ENCODE results near the gene TSPAN11.

Gene TSPAN11

DNA sequence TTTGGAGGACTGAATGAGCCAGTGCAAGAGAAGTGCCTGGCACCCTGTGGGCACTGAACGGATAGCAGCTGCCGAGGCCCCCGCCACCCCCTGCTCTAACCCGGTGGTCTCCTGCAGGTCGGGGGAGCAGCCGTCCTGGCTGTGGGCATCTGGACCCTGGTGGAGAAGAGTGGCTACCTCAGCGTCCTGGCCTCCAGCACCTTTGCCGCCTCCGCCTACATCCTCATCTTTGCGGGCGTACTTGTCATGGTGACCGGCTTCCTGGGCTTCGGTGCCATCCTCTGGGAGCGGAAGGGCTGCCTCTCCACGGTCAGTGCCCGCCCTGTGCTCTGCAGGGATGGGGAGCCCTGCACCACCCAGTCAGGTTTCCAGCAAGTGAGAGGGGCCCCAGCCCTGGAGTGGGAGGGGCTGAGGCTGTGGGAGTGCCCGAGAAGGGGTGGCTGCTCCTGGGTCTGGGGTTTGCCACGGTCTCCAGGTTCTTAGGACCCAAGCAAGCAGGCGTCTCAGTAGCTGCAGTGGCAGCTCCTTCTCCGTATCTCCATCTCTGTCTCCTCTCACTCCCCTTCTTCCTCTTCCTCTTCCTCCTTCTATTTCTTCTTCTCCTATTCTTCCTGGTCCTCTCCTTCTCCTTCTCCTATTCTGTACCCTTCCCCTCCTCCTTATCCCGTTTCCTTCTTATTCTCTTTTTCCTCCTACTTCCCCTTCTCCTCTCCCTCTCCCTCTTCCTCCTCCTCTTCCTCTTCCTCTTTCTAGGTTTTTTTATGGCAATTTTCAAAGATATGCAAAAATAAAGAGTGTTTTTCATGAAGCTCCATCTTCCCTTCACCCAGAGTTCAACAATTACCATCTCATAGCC is 37.4 kb downstream of the TSPAN11 start:
- TF ChIP-seq POLR2AphosphoS5 (IDR thresholded peaks at IDR 0.05; ENCODE audit: low read depth, low read length) (no peak), POLR2A (IDR thresholded peaks at IDR 0.05; ENCODE audit: low read depth, low read length) (no peak), TAF1 (IDR thresholded peaks at IDR 0.05; ENCODE audit: borderline replicate concordance, low read depth, low read length) (no peak)
- FAIRE-seq (no peak), DNase-seq (ENCODE audit: insufficient read length) (no peak)

DNA sequence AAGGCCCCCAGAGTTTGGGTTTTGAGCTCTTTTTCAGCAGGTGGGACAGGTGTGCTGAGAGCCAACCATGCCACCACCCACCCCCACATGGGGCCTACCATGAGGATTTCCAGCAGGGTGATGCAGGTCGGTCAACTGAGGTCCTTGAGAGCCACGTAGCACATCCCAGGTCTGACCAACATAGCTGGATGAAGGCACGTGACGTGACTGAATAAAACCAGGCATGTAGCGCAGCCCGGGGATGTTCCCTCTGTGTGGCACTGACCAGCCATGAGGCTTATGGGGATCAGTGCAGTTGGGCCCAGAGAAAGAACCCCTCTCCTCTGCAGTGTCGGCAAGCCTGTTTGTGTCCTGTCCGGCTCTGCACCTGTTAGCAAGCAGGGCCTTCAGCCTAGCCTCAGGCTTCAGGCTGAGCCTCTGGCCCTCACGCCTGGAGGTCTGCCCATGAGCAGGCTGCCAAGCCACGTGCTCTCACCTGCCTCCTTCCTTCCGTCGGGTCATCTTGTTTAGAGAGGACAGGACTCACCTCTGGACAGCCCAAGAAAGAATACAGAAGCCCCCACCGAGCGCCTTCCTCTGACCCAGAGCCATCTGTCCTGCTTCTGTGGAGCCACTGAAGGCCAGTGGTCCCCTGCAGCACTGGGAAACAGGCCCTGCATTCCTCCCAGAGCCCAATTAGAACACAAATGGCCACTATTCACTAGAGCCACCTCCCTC is 38.5 kb downstream of the TSPAN11 start:
- DNase-seq (ENCODE audit: insufficient read length) (no peak), FAIRE-seq (no peak)

DNA sequence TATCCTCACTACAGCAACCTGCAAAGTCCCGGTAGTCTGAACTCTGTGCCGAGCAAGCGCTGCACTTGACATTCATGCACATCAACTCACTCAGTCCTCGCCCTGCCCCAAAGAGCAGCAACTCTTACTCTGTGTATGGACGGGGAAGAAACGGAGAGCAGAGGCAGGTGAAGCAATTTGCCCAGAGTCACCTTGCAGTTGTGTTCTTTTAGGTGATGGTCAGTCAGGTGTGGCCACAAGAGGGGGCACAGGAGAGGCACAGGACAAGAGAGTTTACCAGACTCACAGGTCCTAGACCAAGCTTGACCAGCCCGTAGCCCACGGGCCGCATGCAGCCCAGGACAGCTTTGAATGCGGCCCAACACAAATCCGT is 39.1 kb downstream of the TSPAN11 start:
- FAIRE-seq: no peak
- TF ChIP-seq TAF1 (IDR thresholded peaks at IDR 0.05; ENCODE audit: borderline replicate concordance, low read depth, low read length) (no peak), POLR2AphosphoS5 (IDR thresholded peaks at IDR 0.05; ENCODE audit: low read depth, low read length) (no peak), POLR2A (IDR thresholded peaks at IDR 0.05; ENCODE audit: low read depth, low read length) (no peak)
- no peak for DNase-seq (ENCODE audit: insufficient read length)

More for the DNA sequence above, 38.5 kb downstream of the TSPAN11 start:
- TF ChIP-seq POLR2A (IDR thresholded peaks at IDR 0.05; ENCODE audit: low read depth, low read length) (no peak), TAF1 (IDR thresholded peaks at IDR 0.05; ENCODE audit: borderline replicate concordance, low read depth, low read length) (no peak), POLR2AphosphoS5 (IDR thresholded peaks at IDR 0.05; ENCODE audit: low read depth, low read length) (no peak)

DNA sequence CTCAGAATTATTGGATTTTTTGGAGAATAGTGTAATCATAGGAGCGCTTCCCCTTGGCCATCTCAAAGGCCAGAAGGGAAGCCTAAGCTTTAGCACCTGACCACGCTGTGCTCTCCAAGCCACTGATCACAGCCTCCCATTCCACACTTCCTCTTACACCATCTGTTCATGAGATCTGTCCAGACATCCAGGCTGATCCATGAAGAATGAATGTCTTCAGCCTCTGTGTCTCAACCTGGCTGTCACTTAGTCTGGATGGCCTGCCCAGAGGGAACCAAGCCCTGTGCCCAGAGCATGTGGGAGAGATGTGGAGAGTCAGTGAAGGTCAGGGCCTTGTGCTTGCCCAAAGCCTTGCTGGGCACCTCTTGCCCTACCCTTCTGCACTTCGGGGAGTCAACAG is 40.5 kb downstream of the TSPAN11 start:
- TF ChIP-seq TAF1 (IDR thresholded peaks at IDR 0.05; ENCODE audit: borderline replicate concordance, low read depth, low read length): no peak
- TF ChIP-seq POLR2AphosphoS5 (IDR thresholded peaks at IDR 0.05; ENCODE audit: low read depth, low read length): no peak
- TF ChIP-seq POLR2A (IDR thresholded peaks at IDR 0.05; ENCODE audit: low read depth, low read length): no peak
- DNase-seq (ENCODE audit: insufficient read length) (no peak), FAIRE-seq (no peak)

DNA sequence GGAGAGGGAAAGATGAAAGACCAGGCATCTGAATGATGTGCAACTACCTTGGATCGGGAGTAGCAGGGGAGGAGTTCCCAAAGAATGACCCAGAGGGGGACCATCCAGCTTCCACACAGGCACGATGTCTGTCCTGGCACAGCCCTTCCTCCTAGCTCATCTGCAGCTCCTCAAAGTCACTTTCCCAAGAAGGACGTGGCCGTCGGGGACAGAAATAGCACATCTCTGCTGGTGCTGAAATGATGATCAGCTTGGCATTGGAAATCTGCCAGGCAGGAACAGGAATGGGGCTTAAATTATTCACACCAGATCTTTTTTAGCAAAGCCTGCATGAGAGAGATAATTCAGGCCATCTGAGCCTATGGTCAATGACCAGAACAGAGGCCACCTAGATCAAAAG is 41.7 kb downstream of the TSPAN11 start:
- no peak for TF ChIP-seq POLR2A (IDR thresholded peaks at IDR 0.05; ENCODE audit: low read depth, low read length)
- TF ChIP-seq TAF1 (IDR thresholded peaks at IDR 0.05; ENCODE audit: borderline replicate concordance, low read depth, low read length): no peak
- TF ChIP-seq POLR2AphosphoS5 (IDR thresholded peaks at IDR 0.05; ENCODE audit: low read depth, low read length): no peak
- no peak for DNase-seq (ENCODE audit: insufficient read length)
- FAIRE-seq: no peak

DNA sequence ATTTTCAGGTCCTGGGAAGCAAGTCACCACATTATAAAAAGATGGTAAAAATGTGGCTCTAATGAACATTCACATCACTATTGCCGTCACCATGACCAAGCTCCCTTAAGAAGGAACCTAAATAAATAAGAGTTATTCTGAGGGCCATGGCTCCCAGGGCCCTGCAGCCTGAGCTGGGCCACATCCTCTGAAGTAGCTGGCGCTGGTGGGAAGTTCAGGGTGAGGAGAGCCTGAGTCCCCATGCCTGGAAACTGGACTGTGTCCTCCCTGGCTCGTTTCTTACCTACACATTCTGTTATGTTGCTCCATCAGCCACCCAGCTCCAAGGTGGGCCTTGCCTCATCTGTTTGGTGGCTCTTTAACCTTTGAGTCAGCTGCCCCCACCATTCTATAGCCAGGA is 42.5 kb downstream of the TSPAN11 start:
- FAIRE-seq (no peak), DNase-seq (ENCODE audit: insufficient read length) (no peak)
- TF ChIP-seq TAF1 (IDR thresholded peaks at IDR 0.05; ENCODE audit: borderline replicate concordance, low read depth, low read length): no peak

DNA sequence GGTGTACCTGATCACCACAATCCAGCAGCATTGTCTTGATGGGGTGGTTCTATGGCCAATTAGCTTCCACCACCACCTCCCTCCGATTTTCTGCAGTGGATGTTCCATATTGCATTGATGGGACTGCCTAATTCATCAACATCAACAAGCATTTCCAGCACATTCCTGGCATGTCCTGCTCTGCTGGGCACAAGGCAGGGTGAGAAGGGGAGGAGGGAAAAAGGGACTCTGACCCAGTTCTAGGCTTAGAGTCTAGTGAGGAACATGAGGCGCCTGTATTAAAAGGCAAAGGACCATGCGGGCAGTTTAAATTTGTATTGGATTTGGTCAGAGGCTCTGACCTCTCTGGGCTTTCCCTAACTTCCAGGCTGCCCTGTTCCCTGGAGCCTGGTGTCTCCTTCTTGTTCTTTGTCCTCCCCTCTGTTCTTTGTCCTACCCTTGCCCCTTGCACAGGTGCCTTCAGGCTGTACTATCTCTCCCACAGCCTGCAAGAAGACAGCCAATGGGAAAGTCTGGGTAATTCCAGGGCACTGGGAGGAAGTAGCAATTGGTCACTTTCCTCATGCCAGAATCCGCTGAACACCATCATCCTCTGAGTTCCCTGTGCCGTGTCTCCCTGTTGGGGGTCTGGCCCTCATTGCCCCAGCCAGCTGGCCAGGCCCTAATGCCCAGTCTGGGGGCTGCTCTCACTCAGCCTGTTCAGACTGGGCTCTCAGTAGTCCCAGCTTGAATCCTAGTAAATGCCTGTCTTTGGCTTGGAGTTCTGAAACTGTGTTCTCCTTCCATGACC is 43.3 kb downstream of the TSPAN11 start:
- no peak for TF ChIP-seq TAF1 (IDR thresholded peaks at IDR 0.05; ENCODE audit: borderline replicate concordance, low read depth, low read length)
- TF ChIP-seq POLR2A (IDR thresholded peaks at IDR 0.05; ENCODE audit: low read depth, low read length): no peak
- no peak for TF ChIP-seq POLR2AphosphoS5 (IDR thresholded peaks at IDR 0.05; ENCODE audit: low read depth, low read length)
- FAIRE-seq: no peak
- no peak for DNase-seq (ENCODE audit: insufficient read length)

DNA sequence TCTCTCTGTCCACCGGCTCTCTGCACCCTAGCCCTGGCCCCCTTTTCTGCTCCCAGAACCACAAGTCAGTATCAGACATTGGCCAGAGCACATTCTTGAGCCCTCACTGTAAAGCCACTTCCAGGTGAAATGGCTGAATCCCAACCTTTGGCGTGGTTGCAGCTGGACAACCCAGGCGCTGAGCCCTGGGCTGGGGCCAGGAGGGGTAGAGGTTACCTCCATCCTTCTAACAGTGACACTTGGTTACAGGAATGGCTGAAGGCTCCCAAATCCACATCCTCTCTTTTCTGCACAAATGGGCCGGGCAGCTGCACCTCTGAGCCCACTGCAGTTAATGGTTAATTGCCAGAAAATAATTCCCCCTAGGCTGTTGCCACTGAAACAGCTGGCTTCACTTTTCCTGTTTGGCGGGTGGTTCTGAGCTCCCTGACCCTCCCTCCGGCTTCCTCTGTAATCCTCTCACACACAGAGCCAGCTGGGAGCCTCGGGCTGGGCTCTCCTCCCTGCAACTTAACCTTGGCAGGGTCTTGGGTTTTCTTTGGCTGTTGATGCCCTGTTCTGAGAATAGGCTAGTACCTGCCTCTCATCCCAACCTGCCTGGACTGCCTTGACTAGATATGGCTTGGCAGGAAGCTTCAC is 44.1 kb downstream of the TSPAN11 start:
- FAIRE-seq (no peak), DNase-seq (ENCODE audit: insufficient read length) (no peak)
- TF ChIP-seq POLR2A (IDR thresholded peaks at IDR 0.05; ENCODE audit: low read depth, low read length) (no peak), TAF1 (IDR thresholded peaks at IDR 0.05; ENCODE audit: borderline replicate concordance, low read depth, low read length) (no peak), POLR2AphosphoS5 (IDR thresholded peaks at IDR 0.05; ENCODE audit: low read depth, low read length) (no peak)

DNA sequence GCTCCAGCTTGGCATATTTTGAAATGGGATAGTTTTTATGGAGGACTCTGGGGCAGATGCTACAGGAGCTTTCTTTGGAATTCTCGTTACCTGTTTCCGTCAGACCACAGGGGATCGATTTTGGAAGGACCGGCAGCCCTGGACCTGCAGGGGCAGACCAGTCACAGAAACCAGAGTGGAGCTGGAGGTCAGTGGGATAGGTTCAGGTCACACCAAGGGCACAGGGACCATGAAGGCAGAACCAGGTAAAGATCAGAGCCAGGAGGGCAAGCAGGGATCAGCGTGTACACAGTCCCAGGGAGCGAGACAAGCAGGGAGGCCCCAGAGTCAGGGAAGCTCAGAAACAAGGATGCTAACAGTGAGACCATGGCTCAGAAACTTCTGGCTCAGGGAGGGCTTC is 45.5 kb downstream of the TSPAN11 start:
- no peak for FAIRE-seq
- TF ChIP-seq POLR2A (IDR thresholded peaks at IDR 0.05; ENCODE audit: low read depth, low read length): no peak
- TF ChIP-seq POLR2AphosphoS5 (IDR thresholded peaks at IDR 0.05; ENCODE audit: low read depth, low read length): no peak
- no peak for TF ChIP-seq TAF1 (IDR thresholded peaks at IDR 0.05; ENCODE audit: borderline replicate concordance, low read depth, low read length)
- DNase-seq (ENCODE audit: insufficient read length): no peak

DNA sequence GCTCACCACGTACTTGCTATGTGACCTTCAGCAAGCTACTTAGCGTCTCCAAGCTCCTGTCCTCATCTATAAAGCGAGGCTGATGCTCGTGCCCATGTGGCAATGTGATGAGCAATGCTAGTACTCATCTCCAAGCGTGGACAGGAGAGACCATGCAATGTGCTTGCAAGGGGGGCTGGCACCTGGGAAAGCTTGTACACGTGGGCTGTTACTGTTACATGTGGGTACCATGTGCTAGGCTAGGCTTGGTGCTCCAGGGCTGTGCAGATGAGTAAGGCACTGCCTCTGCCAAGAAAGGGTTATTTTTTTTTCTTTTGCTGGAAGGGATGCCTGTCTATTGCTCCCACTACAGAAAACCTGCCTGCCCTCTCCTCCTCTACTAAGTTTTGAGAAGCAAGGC is 46.6 kb downstream of the TSPAN11 start:
- no peak for TF ChIP-seq POLR2AphosphoS5 (IDR thresholded peaks at IDR 0.05; ENCODE audit: low read depth, low read length)
- DNase-seq (ENCODE audit: insufficient read length) (no peak), FAIRE-seq (no peak)

DNA sequence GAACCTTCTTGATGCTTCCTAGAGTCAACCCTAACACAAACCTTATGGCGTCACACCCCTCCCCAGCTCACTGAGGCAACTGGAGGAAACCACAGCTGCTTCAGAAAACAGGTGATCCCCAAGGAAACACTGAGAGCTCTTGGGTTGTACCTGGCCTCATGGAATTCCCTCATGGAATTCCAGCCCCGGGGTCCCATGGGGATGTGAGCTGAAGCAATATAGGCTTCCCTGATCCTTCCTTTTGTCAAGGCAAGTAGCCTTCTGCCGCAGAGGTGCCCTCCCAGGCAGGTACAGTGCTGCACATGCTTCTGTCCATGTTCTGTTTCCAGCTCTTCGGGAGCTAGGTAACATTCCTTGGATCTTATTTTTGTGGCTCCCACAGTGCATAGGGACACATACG is 47.3 kb downstream of the TSPAN11 start:
- no peak for FAIRE-seq
- no peak for DNase-seq (ENCODE audit: insufficient read length)
- TF ChIP-seq TAF1 (IDR thresholded peaks at IDR 0.05; ENCODE audit: borderline replicate concordance, low read depth, low read length) (no peak), POLR2A (IDR thresholded peaks at IDR 0.05; ENCODE audit: low read depth, low read length) (no peak), POLR2AphosphoS5 (IDR thresholded peaks at IDR 0.05; ENCODE audit: low read depth, low read length) (no peak)
